Thyroid gland (tissue), 4 donors: ENCODE results near the gene DET1.

Source experiments
- POLR2A ChIP-seq, 2 donors: fragments of 450-650 bp; IDR thresholded peaks; one replicate each; pipeline ENCODE4 v1.6.1; 2017; ENCODE audit warnings: antibody characterized with exemption in 2 of 2, mild to moderate bottlenecking in 2 of 2, moderate library complexity in 1 of 2
- TF ChIP-seq, protein P1 (sequence below), 6 experiments: fragments of 200-600 bp in 3 of 6; fragments of 450-650 bp in 3 of 6; sonication (generic) in 3 of 6; IDR thresholded peaks; one replicate each; pipeline ENCODE4 v1.5.1; 2016 to 2019; ENCODE audit warnings: antibody characterized with exemption in 6 of 6, mild to moderate bottlenecking in 2 of 6, inconsistent platforms in 1 of 6, moderate library complexity in 1 of 6

GRCh38 chr15:88482263-88482662 lies 64.2 kb downstream of the DET1 start:
- TF ChIP-seq, protein P1, sequence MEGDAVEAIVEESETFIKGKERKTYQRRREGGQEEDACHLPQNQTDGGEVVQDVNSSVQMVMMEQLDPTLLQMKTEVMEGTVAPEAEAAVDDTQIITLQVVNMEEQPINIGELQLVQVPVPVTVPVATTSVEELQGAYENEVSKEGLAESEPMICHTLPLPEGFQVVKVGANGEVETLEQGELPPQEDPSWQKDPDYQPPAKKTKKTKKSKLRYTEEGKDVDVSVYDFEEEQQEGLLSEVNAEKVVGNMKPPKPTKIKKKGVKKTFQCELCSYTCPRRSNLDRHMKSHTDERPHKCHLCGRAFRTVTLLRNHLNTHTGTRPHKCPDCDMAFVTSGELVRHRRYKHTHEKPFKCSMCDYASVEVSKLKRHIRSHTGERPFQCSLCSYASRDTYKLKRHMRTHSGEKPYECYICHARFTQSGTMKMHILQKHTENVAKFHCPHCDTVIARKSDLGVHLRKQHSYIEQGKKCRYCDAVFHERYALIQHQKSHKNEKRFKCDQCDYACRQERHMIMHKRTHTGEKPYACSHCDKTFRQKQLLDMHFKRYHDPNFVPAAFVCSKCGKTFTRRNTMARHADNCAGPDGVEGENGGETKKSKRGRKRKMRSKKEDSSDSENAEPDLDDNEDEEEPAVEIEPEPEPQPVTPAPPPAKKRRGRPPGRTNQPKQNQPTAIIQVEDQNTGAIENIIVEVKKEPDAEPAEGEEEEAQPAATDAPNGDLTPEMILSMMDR (IDR thresholded peaks at IDR 0.05) = no peak
- TF ChIP-seq POLR2A (IDR thresholded peaks at IDR 0.05) = no peak
